GM19397 (cell line): ENCODE data around the gene SOD3.

Source experiments
- ATAC-seq: cut with Tn5 transposase; IDR thresholded peaks from one replicate; pipeline ENCODE4 v1.9.1; 2021; ENCODE audit warnings: mild to moderate bottlenecking, moderate library complexity; ENCODE audit not compliant: unreplicated experiment

SOD3 gene

DNA sequence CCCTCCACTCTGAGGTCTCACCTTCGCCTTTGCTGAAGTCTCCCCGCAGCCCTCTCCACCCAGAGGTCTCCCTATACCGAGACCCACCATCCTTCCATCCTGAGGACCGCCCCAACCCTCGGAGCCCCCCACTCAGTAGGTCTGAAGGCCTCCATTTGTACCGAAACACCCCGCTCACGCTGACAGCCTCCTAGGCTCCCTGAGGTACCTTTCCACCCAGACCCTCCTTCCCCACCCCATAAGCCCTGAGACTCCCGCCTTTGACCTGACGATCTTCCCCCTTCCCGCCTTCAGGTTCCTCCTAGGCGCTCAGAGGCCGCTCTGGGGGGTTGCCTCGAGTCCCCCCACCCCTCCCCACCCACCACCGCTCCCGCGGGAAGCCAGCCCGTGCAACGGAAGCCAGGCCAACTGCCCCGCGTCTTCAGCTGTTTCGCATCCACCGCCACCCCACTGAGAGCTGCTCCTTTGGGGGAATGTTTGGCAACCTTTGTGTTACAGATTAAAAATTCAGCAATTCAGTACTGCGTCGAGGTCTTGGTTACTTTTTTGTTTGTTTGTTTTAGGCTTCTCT lies 5.0 kb downstream of the SOD3 start:
- no peak for ATAC-seq

- no peak for ATAC-seq
These were observed 5.9 kb downstream of the SOD3 start for GRCh38 chr4:24801136-24801855.

- ATAC-seq = no peak
These were observed 7.3 kb downstream of the SOD3 start for GRCh38 chr4:24802648-24803047.

GRCh38 chr4:24805067-24805466 lies 9.7 kb downstream of the SOD3 start:
- ATAC-seq = no peak

DNA sequence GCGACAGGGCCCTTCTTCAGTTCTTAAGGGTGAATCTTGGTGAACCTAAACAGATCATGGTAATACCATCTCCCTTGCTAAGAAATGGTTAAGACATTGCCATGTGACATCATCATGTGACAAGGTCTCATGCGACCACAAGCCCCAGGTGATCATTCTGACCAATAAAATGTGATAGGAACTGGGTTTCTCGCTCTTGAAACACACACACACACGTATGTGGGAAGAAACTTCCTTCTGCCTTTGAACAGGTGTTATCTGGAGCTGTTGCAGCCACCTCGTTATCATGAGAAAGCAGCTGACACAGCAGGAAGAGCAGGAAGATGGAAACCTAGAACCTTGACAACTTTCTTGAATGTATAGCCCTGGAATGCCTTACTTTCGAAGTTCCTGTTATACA lies 10.2 kb downstream of the SOD3 start:
- no peak for ATAC-seq

GRCh38 chr4:24806206-24806990 lies 11.0 kb downstream of the SOD3 start:
- no peak for ATAC-seq

DNA sequence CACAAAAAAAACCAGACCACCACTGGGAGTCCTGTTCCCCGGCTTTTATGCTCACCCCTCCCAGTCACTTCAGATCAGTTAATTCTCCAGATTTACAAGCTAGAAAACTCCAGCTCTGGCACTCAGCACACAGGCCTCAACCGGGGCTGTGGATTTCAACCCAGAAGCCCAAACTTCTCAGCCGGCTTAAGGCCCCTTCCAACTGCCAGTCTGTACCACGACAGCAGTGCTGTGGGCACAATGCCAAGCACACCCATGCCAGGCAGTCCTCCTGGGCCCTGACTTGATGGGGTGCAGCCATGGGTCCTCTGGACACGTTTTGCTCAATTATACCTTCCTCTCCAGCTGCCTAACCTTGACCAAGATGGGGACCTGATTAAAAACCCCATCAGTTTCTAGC lies 12.2 kb downstream of the SOD3 start:
- no peak for ATAC-seq

- ATAC-seq = no peak
These were observed 12.9 kb downstream of the SOD3 start for GRCh38 chr4:24808261-24808660.

DNA sequence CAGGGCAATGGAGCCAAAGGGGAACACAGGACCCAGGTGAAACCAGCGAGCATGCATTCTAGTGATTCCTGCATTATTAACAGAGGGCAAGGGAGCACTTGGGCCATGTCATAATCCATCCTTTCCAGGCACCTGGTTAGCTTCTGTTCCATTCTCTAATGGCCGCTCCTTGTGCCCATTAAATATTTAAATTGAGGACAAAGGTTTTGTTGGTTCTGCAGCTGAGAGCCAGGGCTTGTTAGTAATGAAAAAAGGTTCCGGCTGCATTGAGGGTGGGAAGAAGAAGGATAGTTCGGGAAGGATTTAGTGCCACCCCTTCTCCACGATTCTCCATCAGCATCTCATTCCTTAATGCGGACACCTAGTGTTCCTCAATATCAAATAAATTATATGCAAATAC lies 13.6 kb downstream of the SOD3 start:
- ATAC-seq = no peak

DNA sequence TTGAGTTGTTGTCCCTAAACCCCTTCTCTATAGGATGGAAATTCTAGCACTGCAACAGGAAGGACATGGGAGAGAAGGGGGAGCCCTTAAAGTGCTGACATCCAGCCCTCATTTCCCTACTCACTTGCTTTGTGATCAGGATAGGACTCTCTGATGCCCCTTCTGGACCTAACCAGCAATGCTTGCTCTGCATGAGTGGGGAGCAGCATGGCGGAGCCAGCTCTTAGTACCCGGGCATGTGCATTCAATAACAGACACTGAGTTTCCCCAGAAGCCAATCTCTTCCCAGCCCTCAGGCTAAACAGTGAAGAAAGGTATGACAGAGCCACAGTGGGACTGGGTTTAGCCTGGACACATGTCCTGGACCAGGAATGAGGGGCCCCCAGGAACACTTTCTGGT lies 14.0 kb downstream of the SOD3 start:
- no peak for ATAC-seq

DNA sequence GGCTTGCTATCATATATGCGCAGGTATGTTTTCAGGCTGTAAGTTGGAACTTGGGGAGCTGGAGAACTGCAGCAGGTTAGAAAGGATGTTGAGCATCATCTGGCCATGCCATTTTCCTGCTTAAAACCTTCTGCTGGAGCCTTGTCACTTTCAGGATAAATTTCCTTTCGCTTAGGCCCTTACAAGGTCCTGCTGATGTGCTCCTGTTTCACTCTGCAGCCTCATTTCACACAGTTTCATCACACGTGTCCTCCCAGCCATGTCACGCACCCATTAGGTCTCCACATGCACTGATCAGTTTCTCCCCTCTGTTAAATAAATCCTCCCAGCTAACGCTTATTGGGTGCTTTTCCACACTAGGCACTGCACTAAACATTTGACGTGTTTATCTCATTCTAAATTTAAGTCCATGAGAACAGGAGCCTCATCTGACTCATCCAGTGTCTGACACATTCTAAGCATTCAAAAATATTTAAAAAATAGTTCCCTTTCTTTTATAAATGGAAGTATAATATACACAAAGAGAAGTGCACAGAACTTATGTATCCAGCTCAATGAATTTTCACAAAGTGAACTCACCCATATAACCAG lies 14.5 kb downstream of the SOD3 start:
- no peak for ATAC-seq

DNA sequence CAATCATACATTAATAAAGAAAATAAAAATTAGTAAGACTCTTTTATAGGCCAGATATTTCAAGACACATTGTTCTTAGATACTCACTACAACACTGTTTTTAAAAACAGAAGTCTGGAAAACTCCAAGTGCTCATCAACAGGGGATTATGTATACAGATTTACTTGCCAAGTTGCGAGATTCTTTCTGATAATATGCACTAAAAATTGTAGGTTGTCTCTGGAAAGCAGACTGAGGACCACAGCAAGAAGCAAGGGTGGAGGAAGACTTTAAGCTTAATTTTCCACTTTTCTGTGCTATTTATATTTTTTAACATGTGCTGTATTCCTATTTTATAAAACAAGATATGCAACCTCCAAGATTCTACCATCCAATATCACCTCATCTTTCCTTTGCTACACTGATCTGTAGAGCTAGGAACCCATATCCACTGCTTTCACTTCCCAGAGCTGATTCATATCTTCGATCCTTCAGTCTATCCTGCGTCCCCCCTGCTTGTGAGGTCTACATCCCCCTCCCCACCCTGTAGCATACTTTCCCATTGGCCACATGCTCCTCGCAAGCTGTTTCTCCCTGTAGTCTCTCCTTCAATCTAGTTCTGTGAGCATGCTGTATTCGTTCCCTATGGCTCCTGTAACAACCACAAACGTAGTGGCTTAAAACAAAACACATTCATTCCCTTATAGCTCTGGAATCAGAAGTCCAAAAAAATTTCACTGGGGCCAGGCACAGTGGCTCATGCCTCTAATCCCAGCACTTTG lies 15.7 kb downstream of the SOD3 start:
- ATAC-seq = no peak

DNA sequence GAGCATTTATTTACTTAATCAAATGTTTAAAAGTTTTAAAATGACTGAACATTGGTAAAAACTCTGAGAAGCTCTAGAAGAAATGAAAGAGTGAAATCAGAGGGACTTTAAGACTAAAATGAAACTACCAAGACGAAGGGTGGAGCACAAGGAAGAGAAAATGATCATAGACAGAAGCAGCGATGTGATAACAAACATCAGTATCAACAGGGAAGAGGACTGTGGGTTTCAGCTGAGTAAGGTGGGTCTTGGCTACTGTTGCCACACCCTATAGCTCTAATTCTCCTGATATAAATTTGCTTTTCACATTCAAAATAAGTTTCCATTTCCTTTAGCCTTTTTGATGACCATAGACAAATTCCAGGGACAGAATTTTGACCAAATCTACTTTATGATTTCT lies 18.4 kb downstream of the SOD3 start:
- no peak for ATAC-seq

DNA sequence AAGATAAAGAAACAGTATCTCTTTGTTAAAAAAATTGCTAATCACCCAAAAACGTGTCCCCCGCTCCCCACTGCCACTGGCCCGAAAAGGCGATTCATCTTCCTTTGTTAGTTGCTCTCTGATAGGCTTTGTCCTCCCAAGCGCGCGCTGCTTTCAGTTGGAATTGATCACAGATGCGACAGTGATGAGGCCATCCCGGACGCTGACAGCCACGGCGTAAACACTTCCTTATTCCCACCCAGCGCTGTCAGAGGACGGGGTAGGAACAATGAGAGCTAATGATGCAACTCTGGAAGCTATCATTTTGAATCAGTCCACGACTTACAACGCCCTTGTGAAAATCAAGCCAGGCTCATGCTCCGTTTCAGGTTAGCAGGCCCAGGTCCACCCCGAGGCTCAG lies 21.4 kb downstream of the SOD3 start:
- ATAC-seq = no peak

DNA sequence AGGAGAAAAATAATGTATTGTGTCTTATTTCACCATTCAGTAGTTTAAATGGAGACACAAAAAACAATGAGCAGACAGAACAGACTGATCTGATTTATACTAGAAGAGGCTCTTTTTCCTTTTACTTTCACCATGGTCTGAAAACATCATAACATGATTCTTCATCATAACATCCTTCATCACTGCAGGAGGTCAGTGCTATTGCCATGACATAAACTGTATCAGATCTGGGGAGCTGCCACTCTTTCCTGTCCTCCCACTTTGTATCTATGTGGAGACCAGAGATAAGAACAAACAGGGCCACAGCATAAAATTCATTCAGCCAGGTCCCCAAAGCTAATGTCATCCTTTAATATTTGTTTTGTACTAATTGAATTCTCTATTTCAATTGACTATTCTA lies 25.2 kb downstream of the SOD3 start:
- ATAC-seq = no peak

DNA sequence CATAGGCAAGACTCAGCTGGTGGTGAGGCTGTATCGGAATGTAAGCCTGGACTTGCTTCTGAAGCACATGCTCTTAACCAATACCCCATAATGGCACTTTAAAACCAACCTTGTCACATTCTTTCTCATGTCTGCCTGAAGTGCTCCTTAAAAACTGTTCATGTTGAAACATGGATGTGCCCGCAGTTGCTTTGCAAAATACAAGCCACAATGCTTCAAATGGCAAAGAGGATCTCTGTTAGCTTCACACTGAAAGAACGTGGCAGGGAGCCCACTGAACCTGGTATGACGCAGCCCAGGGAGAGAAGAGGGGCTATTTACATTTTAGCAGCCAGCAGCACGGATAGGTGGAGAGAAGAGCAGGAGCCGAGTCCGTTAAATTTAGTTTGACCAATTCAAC lies 29.3 kb downstream of the SOD3 start:
- no peak for ATAC-seq

- no peak for ATAC-seq
These were observed 36.3 kb downstream of the SOD3 start for GRCh38 chr4:24831637-24832036.

GRCh38 chr4:24835696-24836095 lies 40.3 kb downstream of the SOD3 start:
- no peak for ATAC-seq

DNA sequence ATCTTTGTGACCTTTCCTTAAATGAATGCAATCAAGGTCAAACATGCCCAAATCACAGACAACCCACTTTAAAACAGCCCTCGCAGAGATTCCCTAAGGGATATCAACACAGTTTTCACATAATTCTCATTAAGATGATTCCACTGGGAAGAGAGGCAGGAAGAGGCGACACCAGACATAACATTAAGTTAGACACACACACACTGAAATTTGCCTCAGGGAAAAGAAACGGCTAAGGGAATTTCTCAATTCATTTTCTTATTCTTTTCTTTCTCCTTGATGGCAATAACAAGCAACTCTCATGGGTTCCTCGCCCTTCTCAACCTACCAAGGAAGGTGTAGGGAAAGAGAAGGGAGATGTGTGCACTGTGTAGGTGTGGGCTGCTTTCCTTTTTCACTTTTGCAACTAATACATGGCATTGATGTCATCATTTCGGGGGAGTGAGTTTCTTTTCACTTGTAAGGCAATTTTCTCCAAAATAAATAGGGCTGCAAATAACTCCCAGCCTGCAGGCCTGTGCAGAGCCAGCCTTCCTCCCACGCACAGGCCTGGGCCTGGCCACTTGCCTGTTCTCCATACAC lies 41.4 kb downstream of the SOD3 start:
- ATAC-seq = no peak

DNA sequence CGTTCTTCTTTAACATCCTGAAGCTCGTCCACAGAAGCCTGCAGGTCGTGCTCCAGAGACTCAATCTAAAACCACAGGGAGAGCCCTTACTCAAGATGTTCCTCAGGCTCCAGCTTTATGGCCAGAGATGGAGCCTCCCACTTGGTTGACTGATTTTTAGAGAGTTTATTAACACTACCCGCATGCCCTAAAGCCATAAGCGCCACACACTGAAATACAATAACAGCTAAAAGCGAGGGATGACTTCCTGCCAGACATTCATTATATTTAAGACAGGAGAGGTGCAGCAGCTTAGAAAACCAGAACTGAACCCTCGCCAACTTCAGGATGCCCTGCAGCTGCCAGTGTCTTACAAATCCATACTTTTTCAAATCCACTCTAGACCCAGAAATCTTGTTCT lies 42.0 kb downstream of the SOD3 start:
- ATAC-seq = no peak

GRCh38 chr4:24837781-24838180 lies 42.4 kb downstream of the SOD3 start:
- no peak for ATAC-seq
